Caco-2 (cell line): ENCODE results near the gene PCDHGA6. TPM values are rescaled to one million over a fixed set of nuclear protein-coding genes. Genes with fewer than 3 reads are reported as not detected.
"Not testable (repeated sequence)": the region's sequence is repeated elsewhere in the genome, so short reads cannot be mapped to it uniquely, and the experiment has no call there.

Source experiments
- BruUV-seq: library from RNA; stranded (reverse); fragments of 400-500 nt; replicated peaks from 2 replicates; lab custom pipeline; 2021; lab: Mats Ljungman, UMichigan
- CTCF ChIA-PET: fragments of 300-600 bp; sonication (Branson Sonifier 250); formaldehyde crosslinking; loops from one replicate; lab custom pipeline; 2022; ENCODE audit warnings: antibody characterized with exemption; lab: Charles Lee
- POLR2A ChIA-PET: fragments of 300-600 bp; sonication (Branson Sonifier 250); formaldehyde crosslinking; loops from one replicate; lab custom pipeline; 2022; ENCODE audit warnings: antibody characterized with exemption; lab: Charles Lee
- DNase-seq, 2 experiments: peaks; one replicate each; pipeline versions ENCODE4 v3.0.0 to v3.0.0-alpha.2; 2020 to 2022
- H3K27me3 ChIP-seq: replicated peaks from 2 replicates; pipeline ENCODE4 v1.6.0; 2011; ENCODE audit warnings: low read length; ENCODE audit not compliant: control insufficient read depth, insufficient read depth
- H3K36me3 ChIP-seq: 2 replicates; pipeline ENCODE4 v1.5.1; 2011; ENCODE audit warnings: low read length; ENCODE audit not compliant: control insufficient read depth, insufficient read depth
- H3K4me1 ChIP-seq: fragments of 250-450 bp; sonication (Bioruptor Pico); 2 replicates; pipeline ENCODE4 v1.5.1; 2020; ENCODE audit warnings: mild to moderate bottlenecking
- H3K4me3 ChIP-seq: 2 replicates; pipeline ENCODE4 v1.5.1; 2011; ENCODE audit warnings: low read depth, mild to moderate bottlenecking, control low read depth, low read length
- H3K9me3 ChIP-seq: fragments of 250-450 bp; sonication (Bioruptor Pico); 2 replicates; pipeline ENCODE4 v1.5.1; 2020; ENCODE audit warnings: mild to moderate bottlenecking, moderate library complexity
- H3K27ac Mint-ChIP-seq: one replicate; pipeline ENCODE4 v1.8.0; 2022; ENCODE audit warnings: mixed read lengths; ENCODE audit not compliant: unreplicated experiment
- H3K27me3 Mint-ChIP-seq: one replicate; pipeline ENCODE4 v1.8.0; 2022; ENCODE audit warnings: mixed read lengths; ENCODE audit not compliant: insufficient read depth, unreplicated experiment
- H3K36me3 Mint-ChIP-seq: one replicate; pipeline ENCODE4 v1.8.0; 2022; ENCODE audit warnings: mild to moderate bottlenecking, mixed read lengths; ENCODE audit not compliant: insufficient read depth, unreplicated experiment
- H3K4me1 Mint-ChIP-seq: one replicate; pipeline ENCODE4 v1.8.0; 2022; ENCODE audit warnings: low read depth, mixed read lengths; ENCODE audit not compliant: unreplicated experiment
- H3K4me3 Mint-ChIP-seq: one replicate; pipeline ENCODE4 v1.8.0; 2022; ENCODE audit warnings: mild to moderate bottlenecking, moderate library complexity, mixed read lengths; ENCODE audit not compliant: unreplicated experiment
- H3K9me3 Mint-ChIP-seq: one replicate; pipeline ENCODE4 v1.8.0; 2022; ENCODE audit warnings: mixed read lengths; ENCODE audit not compliant: unreplicated experiment
- intact Hi-C: fragments of 100-400 bp; cut with micrococcal nuclease; formaldehyde crosslinking; loops from one replicate; pipeline ENCODE4 v1.10.0; 2022; ENCODE audit not compliant: unreplicated experiment
- total RNA-seq: library from RNA; stranded (reverse); gene quantifications from 2 replicates; pipeline ENCODE4 v1.2.3, GENCODE V29; 2022
- TF ChIP-seq, protein P1 (sequence below), 2 experiments: fragments of 200-600 bp in 1 of 2; IDR thresholded peaks; 1 replicate in 1 of 2; 2 replicates in 1 of 2; pipeline versions ENCODE4 v1.5.1 to v1.8.0; 2011 to 2022; ENCODE audit warnings: antibody characterized with exemption in 1 of 2, control low read depth in 1 of 2, inconsistent platforms in 1 of 2, low read depth in 1 of 2, low read length in 1 of 2, mild to moderate bottlenecking in 1 of 2, moderate library complexity in 1 of 2; ENCODE audit not compliant: insufficient read depth in 1 of 2, severe bottlenecking in 1 of 2, unreplicated experiment in 1 of 2

The PCDHGA6 gene
- total RNA-seq, 1 experiment from 2014 or later: 0.79 TPM

DNA sequence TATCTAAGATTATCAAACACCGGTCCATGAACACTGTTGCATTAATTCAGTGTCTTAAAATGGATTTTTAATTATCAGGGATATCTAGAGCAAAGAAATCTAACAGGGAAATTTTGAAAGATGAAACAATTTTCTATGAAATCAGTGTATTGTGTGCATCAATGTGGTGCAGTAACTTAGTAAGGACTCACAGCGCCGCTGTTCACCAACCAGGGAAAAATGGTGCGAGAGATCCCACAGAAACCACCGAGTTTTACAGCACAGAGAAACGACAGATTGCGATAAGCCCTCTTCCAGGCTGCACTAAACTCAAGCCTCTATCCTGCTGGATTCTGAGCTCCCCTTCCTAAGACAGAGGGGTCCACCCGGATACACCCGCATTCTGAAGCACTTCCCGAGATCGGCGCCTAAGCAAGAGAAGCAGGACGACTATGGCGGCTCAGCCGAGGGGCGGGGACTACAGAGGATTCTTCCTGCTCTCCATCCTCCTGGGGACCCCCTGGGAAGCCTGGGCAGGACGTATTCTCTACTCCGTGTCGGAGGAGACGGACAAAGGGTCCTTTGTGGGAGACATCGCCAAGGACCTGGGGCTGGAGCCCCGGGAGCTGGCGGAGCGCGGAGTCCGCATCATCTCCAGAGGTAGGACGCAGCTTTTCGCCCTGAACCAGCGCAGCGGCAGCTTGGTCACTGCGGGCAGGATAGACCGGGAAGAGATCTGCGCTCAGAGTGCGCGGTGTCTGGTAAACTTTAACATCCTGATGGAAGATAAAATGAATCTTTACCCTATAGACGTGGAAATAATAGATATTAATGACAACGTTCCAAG is 9.0 kb downstream of the PCDHGA6 start, which contains the start of gene PCDHGA7:
TSS of gene PCDHGA7 (plus strand) at position 274 of the 826 bp plus-strand sequence. CDS start at position 432, 158 bp downstream.
- DNase-seq: no peak
- intact Hi-C loops: no loop called here
- H3K4me3 Mint-ChIP-seq: no peak within 1 kb of the TSS
- no peaks in the 10 kb centered on the region for H3K4me1 ChIP-seq
- no peaks in the 10 kb centered on the region for H3K27me3 Mint-ChIP-seq
- H3K36me3 ChIP-seq: no peaks in the 10 kb centered on the region
- no TSS peak for BruUV-seq
- TF ChIP-seq, protein P1, sequence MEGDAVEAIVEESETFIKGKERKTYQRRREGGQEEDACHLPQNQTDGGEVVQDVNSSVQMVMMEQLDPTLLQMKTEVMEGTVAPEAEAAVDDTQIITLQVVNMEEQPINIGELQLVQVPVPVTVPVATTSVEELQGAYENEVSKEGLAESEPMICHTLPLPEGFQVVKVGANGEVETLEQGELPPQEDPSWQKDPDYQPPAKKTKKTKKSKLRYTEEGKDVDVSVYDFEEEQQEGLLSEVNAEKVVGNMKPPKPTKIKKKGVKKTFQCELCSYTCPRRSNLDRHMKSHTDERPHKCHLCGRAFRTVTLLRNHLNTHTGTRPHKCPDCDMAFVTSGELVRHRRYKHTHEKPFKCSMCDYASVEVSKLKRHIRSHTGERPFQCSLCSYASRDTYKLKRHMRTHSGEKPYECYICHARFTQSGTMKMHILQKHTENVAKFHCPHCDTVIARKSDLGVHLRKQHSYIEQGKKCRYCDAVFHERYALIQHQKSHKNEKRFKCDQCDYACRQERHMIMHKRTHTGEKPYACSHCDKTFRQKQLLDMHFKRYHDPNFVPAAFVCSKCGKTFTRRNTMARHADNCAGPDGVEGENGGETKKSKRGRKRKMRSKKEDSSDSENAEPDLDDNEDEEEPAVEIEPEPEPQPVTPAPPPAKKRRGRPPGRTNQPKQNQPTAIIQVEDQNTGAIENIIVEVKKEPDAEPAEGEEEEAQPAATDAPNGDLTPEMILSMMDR (IDR thresholded peaks at IDR 0.05; ENCODE audit: insufficient read depth in 1 of 2, low read depth in 1 of 2, low read length in 1 of 2, severe bottlenecking in 1 of 2, unreplicated experiment in 1 of 2): no peak
- no peak within 1 kb of the TSS for H3K27ac Mint-ChIP-seq
- no peaks in the 10 kb centered on the region for H3K36me3 Mint-ChIP-seq
- H3K9me3 ChIP-seq: no peaks in the 10 kb centered on the region; the same call in 1 of the 2 replicates
- no peaks in the 10 kb centered on the region for H3K4me1 Mint-ChIP-seq
- H3K27me3 ChIP-seq: no peaks in the 10 kb centered on the region
- CTCF ChIA-PET: no interaction called here
- no peaks in the 10 kb centered on the region for H3K9me3 Mint-ChIP-seq
- no peak within 1 kb of the TSS for H3K4me3 ChIP-seq
- POLR2A ChIA-PET: no interaction called here

DNA sequence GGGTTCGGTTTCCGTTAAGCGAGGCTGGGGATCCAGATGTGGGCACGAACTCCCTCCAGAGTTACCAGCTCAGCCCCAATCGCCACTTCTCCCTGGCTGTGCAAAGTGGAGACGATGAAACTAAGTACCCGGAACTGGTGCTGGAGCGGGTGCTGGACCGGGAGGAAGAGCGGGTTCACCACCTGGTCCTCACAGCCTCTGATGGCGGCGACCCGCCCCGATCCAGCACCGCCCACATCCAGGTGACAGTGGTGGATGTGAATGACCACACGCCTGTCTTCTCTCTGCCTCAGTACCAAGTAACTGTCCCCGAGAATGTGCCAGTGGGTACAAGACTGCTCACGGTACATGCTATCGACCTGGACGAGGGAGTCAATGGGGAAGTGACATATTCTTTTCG is 9.7 kb downstream of the PCDHGA6 start:
- H3K27me3 Mint-ChIP-seq: no peaks in the 10 kb centered on the region
- no peaks in the 10 kb centered on the region for H3K4me1 ChIP-seq
- no TSS peak for BruUV-seq
- H3K36me3 Mint-ChIP-seq: no peaks in the 10 kb centered on the region
- ChIA-PET CTCF (no interaction called here), POLR2A (no interaction called here)
- H3K9me3 Mint-ChIP-seq: no peaks in the 10 kb centered on the region
- no peak overlapping the region for H3K27ac Mint-ChIP-seq
- no peak overlapping the region for H3K4me3 ChIP-seq
- H3K9me3 ChIP-seq: no peaks in the 10 kb centered on the region; the same call in 1 of the 2 replicates
- no peaks in the 10 kb centered on the region for H3K36me3 ChIP-seq
- DNase-seq: no peak
- intact Hi-C loops: no loop called here
- H3K4me1 Mint-ChIP-seq: no peaks in the 10 kb centered on the region
- no peaks in the 10 kb centered on the region for H3K27me3 ChIP-seq
- TF ChIP-seq, protein P1 (IDR thresholded peaks at IDR 0.05; ENCODE audit: insufficient read depth in 1 of 2, low read depth in 1 of 2, low read length in 1 of 2, severe bottlenecking in 1 of 2, unreplicated experiment in 1 of 2): no peak
- no peak overlapping the region for H3K4me3 Mint-ChIP-seq

DNA sequence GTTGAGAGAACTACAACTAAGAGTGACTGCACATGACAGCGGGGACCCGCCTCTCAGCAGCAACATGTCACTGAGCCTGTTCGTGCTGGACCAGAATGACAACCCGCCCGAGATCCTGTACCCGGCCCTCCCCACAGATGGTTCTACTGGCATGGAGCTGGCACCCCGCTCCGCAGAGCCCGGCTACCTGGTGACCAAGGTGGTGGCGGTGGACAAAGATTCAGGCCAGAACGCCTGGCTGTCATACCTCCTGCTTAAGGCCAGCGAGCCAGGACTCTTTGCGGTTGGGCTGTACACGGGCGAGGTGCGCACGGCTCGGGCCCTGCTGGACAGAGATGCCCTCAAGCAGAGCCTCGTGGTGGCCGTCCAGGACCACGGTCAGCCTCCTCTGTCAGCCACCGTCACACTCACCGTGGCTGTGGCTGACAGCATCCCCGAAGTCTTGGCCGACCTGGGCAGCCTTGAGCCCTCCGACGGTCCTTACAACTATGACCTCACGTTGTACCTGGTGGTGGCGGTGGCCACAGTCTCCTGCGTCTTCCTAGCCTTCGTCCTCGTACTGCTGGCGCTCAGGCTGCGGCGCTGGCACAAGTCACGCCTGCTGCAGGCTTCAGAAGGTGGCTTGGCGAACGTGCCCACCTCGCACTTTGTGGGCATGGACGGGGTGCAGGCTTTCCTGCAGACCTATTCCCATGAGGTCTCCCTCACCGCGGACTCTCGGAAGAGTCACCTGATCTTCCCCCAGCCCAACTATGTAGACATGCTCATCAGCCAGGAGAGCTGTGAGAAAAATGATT is 11.0 kb downstream of the PCDHGA6 start:
- Histone ChIP-seq H3K36me3 (no peaks in the 10 kb centered on the region), H3K27me3 (no peaks in the 10 kb centered on the region), H3K9me3 (no peaks in the 10 kb centered on the region; the same call in 1 of the 2 replicates), H3K4me3 (no peak overlapping the region), H3K4me1 (no peaks in the 10 kb centered on the region)
- CTCF ChIA-PET: no interaction called here
- Mint-ChIP-seq H3K4me3 (no peak overlapping the region), H3K4me1 (no peaks in the 10 kb centered on the region), H3K9me3 (peaks cover 12% of the 10 kb centered on the region), H3K36me3 (no peaks in the 10 kb centered on the region), H3K27me3 (no peaks in the 10 kb centered on the region), H3K27ac (no peak overlapping the region)
- TF ChIP-seq, protein P1 (IDR thresholded peaks at IDR 0.05; ENCODE audit: insufficient read depth in 1 of 2, low read depth in 1 of 2, low read length in 1 of 2, severe bottlenecking in 1 of 2, unreplicated experiment in 1 of 2): no peak
- BruUV-seq: no TSS peak
- intact Hi-C loops: no loop called here
- DNase-seq: no peak
- POLR2A ChIA-PET: no interaction called here

DNA sequence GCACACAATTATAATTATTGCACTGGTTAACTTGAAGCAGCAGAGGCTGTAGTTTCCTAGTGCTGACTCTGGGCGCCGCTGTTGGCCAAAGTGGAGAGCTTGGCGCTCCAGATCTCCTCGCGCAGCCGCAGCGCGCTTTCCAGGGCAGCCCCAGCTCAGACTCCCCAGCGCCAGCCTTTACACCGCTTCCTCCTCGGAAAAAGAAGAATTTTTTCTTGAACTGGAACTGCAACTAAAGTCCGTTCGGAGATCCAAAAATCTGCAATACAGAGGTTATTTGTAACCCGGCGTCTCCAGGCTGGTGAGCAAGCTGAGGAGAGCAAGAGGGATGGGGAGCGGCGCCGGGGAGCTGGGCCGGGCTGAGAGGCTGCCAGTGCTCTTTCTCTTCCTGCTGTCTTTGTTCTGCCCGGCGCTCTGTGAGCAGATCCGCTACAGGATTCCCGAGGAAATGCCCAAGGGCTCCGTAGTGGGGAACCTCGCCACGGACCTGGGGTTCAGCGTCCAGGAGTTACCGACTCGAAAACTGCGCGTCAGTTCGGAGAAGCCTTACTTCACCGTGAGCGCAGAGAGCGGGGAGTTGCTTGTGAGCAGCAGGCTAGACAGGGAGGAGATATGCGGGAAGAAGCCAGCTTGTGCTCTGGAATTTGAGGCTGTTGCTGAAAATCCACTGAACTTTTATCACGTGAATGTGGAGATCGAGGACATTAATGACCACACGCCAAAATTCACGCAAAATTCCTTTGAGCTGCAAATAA is 14.0 kb downstream of the PCDHGA6 start, which contains the start of gene PCDHGB4:
TSS of gene PCDHGB4 (plus strand) at position 142 of the 755 bp plus-strand sequence. CDS start at position 329, 187 bp downstream.
- DNase-seq, H3K36me3 ChIP-seq, H3K27ac Mint-ChIP-seq, CTCF ChIA-PET, H3K4me3 Mint-ChIP-seq, H3K9me3 ChIP-seq, POLR2A ChIA-PET, H3K27me3 Mint-ChIP-seq, H3K36me3 Mint-ChIP-seq, H3K4me1 Mint-ChIP-seq, H3K4me3 ChIP-seq, intact Hi-C loops, H3K27me3 ChIP-seq, H3K4me1 ChIP-seq, BruUV-seq: not testable (repeated sequence)
- peaks cover 19% of the 10 kb centered on the region for H3K9me3 Mint-ChIP-seq
